Mucosa of descending colon (tissue), 3 donors: ENCODE measurements around the gene PPP6C. TPM values are rescaled to one million over a fixed set of nuclear protein-coding genes. Genes with fewer than 3 reads are reported as not detected.

Experiments
- ATAC-seq: fragments of 200-7000 bp; cut with Tn5 transposase; one replicate; pipeline ENCODE4 v1.9.1; 2020; ENCODE audit warnings: mild to moderate bottlenecking, moderate library complexity
- DNase-seq, 3 donors: peaks; one replicate each; pipeline ENCODE4 v3.0.0-alpha.2; 2020
- H3K36me3 ChIP-seq: fragments of 200-600 bp; one replicate; pipeline ENCODE4 v1.8.0; 2021; ENCODE audit warnings: low read depth, mild to moderate bottlenecking
- H3K4me1 ChIP-seq: fragments of 200-600 bp; one replicate; pipeline ENCODE4 v1.8.0; 2021; ENCODE audit warnings: low read depth, mild to moderate bottlenecking
- H3K4me3 ChIP-seq: fragments of 200-600 bp; one replicate; pipeline ENCODE4 v1.8.0; 2021; ENCODE audit warnings: mild to moderate bottlenecking
- H3K9me3 ChIP-seq: fragments of 200-600 bp; one replicate; pipeline ENCODE4 v1.8.0; 2021; ENCODE audit warnings: mild to moderate bottlenecking
- CTCF ChIP-seq: fragments of 200-600 bp; IDR thresholded peaks from one replicate; pipeline ENCODE4 v1.8.0; 2022; ENCODE audit warnings: antibody characterized with exemption, mild to moderate bottlenecking
- intact Hi-C, 2 donors: fragments of 100-400 bp; cut with DNase I in 1 of 2; cut with micrococcal nuclease in 1 of 2; formaldehyde crosslinking; loops; one replicate each; pipeline versions ENCODE4 v1.11.0 to v1.11.1; 2022; cut with DNase I, micrococcal nuclease
- total RNA-seq, 3 donors: library from RNA; stranded (reverse); fragmentation: NEBNext Ultra II Directional in 2 of 3; extraction: Animal tissue kit (Norgen Biotek cat#: 25700) in 2 of 3; gene quantifications; one replicate each; pipeline versions ENCODE4 v1.2.1 to v1.2.4, GENCODE V29; 2021 to 2023
- donor health status: DM: no; HTN: no; CAD: no; lungs with moderate emphysema.
- donor health status: DM: no; HTN: no; CAD: no.
- donor health status: DM: no; HTN: yes; CAD: no.

The PPP6C gene
- total RNA-seq, 3 donors from 2014 or later, result 41.8 to 47.6 (median 45.4) TPM

GRCh38 chr9:125141251-125141650, 48.4 kb downstream of the PPP6C start:
- Histone ChIP-seq H3K4me3 (no peak overlapping the region), H3K9me3 (no peaks in the 10 kb centered on the region), H3K4me1 (peaks cover 6% of the 10 kb centered on the region), H3K36me3 (no peaks in the 10 kb centered on the region)
- TF ChIP-seq CTCF, result no peak
- no peak for DNase-seq
- no peak for ATAC-seq
- intact Hi-C loops, result loop anchor here (5.0 to 10.0 kb wide), 2 partner anchors 196 to 369 kb away; partner anchors contain the start of genes GOLGA1 (in 2 of the 2) and NR6A1 (in 1 of the 2)

- Histone ChIP-seq H3K4me1 (peaks cover 6% of the 10 kb centered on the region), H3K4me3 (no peak overlapping the region), H3K36me3 (no peaks in the 10 kb centered on the region), H3K9me3 (no peaks in the 10 kb centered on the region)
- DNase-seq, result no peak
- ATAC-seq, result no peak
- intact Hi-C loops, result loop anchor here (5.0 to 10.0 kb wide), 2 partner anchors 196 to 368 kb away; partner anchors contain the start of genes GOLGA1 (in 2 of the 2) and NR6A1 (in 1 of the 2)
- TF ChIP-seq CTCF, result no peak
These were observed 49.0 kb downstream of the PPP6C start for GRCh38 chr9:125140576-125140975.

- Histone ChIP-seq H3K4me3 (no peak overlapping the region), H3K36me3 (no peaks in the 10 kb centered on the region), H3K4me1 (no peaks in the 10 kb centered on the region), H3K9me3 (no peaks in the 10 kb centered on the region)
- ATAC-seq (no peak), DNase-seq (no peak)
- intact Hi-C loops, result no loop called here
- TF ChIP-seq CTCF, result no peak
These were observed 52.4 kb downstream of the PPP6C start for GRCh38 chr9:125137200-125137599.

GRCh38 chr9:125134976-125135375, 54.6 kb downstream of the PPP6C start:
- ATAC-seq, result no peak
- intact Hi-C loops, result no loop called here
- no peak overlapping the region for H3K4me3 ChIP-seq
- H3K4me1 ChIP-seq, result no peaks in the 10 kb centered on the region
- no peaks in the 10 kb centered on the region for H3K9me3 ChIP-seq
- H3K36me3 ChIP-seq, result no peaks in the 10 kb centered on the region
- no peak for TF ChIP-seq CTCF
- no peak for DNase-seq

GRCh38 chr9:125133403-125134329, 55.9 kb downstream of the PPP6C start:
- H3K36me3 ChIP-seq, result no peaks in the 10 kb centered on the region
- TF ChIP-seq CTCF, result no peak
- intact Hi-C loops, result no loop called here
- DNase-seq (no peak), ATAC-seq (no peak)
- no peaks in the 10 kb centered on the region for H3K9me3 ChIP-seq
- no peak overlapping the region for H3K4me3 ChIP-seq
- no peaks in the 10 kb centered on the region for H3K4me1 ChIP-seq
